HepG2 (cell line): ENCODE results near the gene ADGRB2. TPM values are rescaled to one million over a fixed set of nuclear protein-coding genes. Genes with fewer than 3 reads are reported as not detected.
A peak's percentile ranks its signal among the peaks of the same experiment; 100 is the strongest.

Experiments used
- GABPA ChIP-seq, 2 experiments: IDR thresholded peaks; 2 replicates each; pipeline ENCODE4 v1.6.1; 2011 to 2016; ENCODE audit warnings: low read depth in 2 of 2, low read length in 1 of 2, missing biosample characterization in 1 of 2, missing genetic modification characterization in 1 of 2
- KLF11 ChIP-seq: IDR thresholded peaks from 2 replicates; pipeline ENCODE4 v1.6.1; 2016; ENCODE audit warnings: missing compliant biosample characterization
- MLXIP ChIP-seq: sonication (generic); formaldehyde crosslinking; IDR thresholded peaks from 2 replicates; pipeline ENCODE4 v1.9.0; 2021; ENCODE audit warnings: missing genetic modification reagents, borderline replicate concordance
- NFKBIZ ChIP-seq: IDR thresholded peaks from 2 replicates; pipeline ENCODE4 v1.6.1; 2018; ENCODE audit warnings: missing genetic modification reagents, missing compliant biosample characterization
- RFXANK ChIP-seq: IDR thresholded peaks from 2 replicates; pipeline ENCODE4 v1.6.1; 2016
- ZFP36L2 ChIP-seq: sonication (generic); formaldehyde crosslinking; IDR thresholded peaks from 2 replicates; pipeline ENCODE4 v1.4.0; 2020; ENCODE audit warnings: missing genetic modification reagents
- ZNF256 ChIP-seq: sonication (generic); formaldehyde crosslinking; conservative IDR thresholded peaks from 2 replicates; pipeline ENCODE4 v1.4.0; 2020; ENCODE audit warnings: missing genetic modification reagents
- ZNF557 ChIP-seq: sonication (generic); formaldehyde crosslinking; IDR thresholded peaks from 2 replicates; pipeline ENCODE4 v1.4.0; 2020; ENCODE audit warnings: missing genetic modification reagents
- ZNF777 ChIP-seq: sonication (generic); formaldehyde crosslinking; IDR thresholded peaks from 2 replicates; pipeline ENCODE4 v1.4.0; 2020; ENCODE audit warnings: missing genetic modification reagents
- polyA plus RNA-seq, 8 experiments: library from polyadenylated mRNA; depleted of rRNA in 3 of 8; stranded (reverse) in 7 of 8; unstranded in 1 of 8; fragments of >200 nt; fragmentation: Illumina TruSeq in 4 of 8; extraction: Trizol in 4 of 8; gene quantifications; 2 replicates each; pipeline versions ENCODE4 v1.2.1 to v1.2.3, GENCODE V29; 2011 to 2016; ENCODE audit warnings: low read depth in 4 of 8, missing spikeins in 1 of 8, mixed read lengths in 1 of 8; ENCODE audit not compliant: insufficient read depth in 1 of 8
- total RNA-seq, 5 experiments: library from RNA; depleted of rRNA; stranded (reverse); fragments of >200 nt; fragmentation: Illumina TruSeq; extraction: Trizol; gene quantifications; 2 replicates each; pipeline ENCODE4 v1.2.3, GENCODE V29; 2016; ENCODE audit warnings: low read depth in 1 of 5
- TF ChIP-seq, protein P1 (sequence below): IDR thresholded peaks from 2 replicates; pipeline ENCODE4 v1.6.1; 2018; ENCODE audit warnings: missing genetic modification reagents, mild to moderate bottlenecking, missing compliant biosample characterization
- TF ChIP-seq, protein P2 (sequence below), 2 experiments: IDR thresholded peaks; 2 replicates each; pipeline ENCODE4 v1.6.1; 2011 to 2012; ENCODE audit warnings: low read length in 2 of 2, borderline replicate concordance in 1 of 2, low read depth in 1 of 2, mild to moderate bottlenecking in 1 of 2, moderate library complexity in 1 of 2
- TF ChIP-seq, protein P3 (sequence below): sonication (generic); formaldehyde crosslinking; IDR thresholded peaks from 2 replicates; pipeline ENCODE4 v1.4.0; 2020; ENCODE audit warnings: missing genetic modification reagents
- TF ChIP-seq, protein P4 (sequence below): sonication (generic); formaldehyde crosslinking; IDR thresholded peaks from 2 replicates; pipeline ENCODE4 v1.5.0; 2020; ENCODE audit warnings: missing genetic modification reagents
- TF ChIP-seq, protein P5 (sequence below): IDR thresholded peaks from 2 replicates; pipeline ENCODE4 v1.6.1; 2016; ENCODE audit warnings: low read depth, control low read depth
- TF ChIP-seq, protein P6 (sequence below): sonication (generic); formaldehyde crosslinking; IDR thresholded peaks from 2 replicates; pipeline ENCODE4 v1.5.1; 2020; ENCODE audit warnings: mild to moderate bottlenecking, missing genetic modification reagents, moderate library complexity

ADGRB2 gene
- total and polyA plus RNA-seq, 2 of the 13 experiments (the other 11 are each of a cell fraction or from before 2014, with no cell fraction given): 0.03 to 0.09 TPM

- TF ChIP-seq GABPA (IDR thresholded peaks at IDR 0.05; ENCODE audit: low read depth, low read length) (no peak), GABPA (CRISPR knock-in tag; IDR thresholded peaks at IDR 0.05; ENCODE audit: low read depth) (0 out of 2 replicates have a peak, but pooled peaks have one; percentile 15), ZNF557 (peak; percentile 96), ZFP36L2 (CRISPR knock-in tag) (peak; percentile 90; the same call in 1 of the 2 replicates), MLXIP (CRISPR knock-in tag) (peak; percentile 81; the same call in 1 of the 2 replicates), KLF11 (CRISPR knock-in tag) (peak; percentile 87; the same call in 1 of the 2 replicates), NFKBIZ (CRISPR knock-in tag) (no peak), ZNF777 (CRISPR knock-in tag) (peak; percentile 61), ZNF256 (peak; percentile 71; the same call in 1 of the 2 replicates), RFXANK (CRISPR knock-in tag) (no peak; the same call in 1 of the 2 replicates)
- TF ChIP-seq, protein P1, sequence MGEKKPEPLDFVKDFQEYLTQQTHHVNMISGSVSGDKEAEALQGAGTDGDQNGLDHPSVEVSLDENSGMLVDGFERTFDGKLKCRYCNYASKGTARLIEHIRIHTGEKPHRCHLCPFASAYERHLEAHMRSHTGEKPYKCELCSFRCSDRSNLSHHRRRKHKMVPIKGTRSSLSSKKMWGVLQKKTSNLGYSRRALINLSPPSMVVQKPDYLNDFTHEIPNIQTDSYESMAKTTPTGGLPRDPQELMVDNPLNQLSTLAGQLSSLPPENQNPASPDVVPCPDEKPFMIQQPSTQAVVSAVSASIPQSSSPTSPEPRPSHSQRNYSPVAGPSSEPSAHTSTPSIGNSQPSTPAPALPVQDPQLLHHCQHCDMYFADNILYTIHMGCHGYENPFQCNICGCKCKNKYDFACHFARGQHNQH (CRISPR knock-in tag): peak; percentile 73; the same call in 1 of the 2 replicates
- TF ChIP-seq, protein P2, sequence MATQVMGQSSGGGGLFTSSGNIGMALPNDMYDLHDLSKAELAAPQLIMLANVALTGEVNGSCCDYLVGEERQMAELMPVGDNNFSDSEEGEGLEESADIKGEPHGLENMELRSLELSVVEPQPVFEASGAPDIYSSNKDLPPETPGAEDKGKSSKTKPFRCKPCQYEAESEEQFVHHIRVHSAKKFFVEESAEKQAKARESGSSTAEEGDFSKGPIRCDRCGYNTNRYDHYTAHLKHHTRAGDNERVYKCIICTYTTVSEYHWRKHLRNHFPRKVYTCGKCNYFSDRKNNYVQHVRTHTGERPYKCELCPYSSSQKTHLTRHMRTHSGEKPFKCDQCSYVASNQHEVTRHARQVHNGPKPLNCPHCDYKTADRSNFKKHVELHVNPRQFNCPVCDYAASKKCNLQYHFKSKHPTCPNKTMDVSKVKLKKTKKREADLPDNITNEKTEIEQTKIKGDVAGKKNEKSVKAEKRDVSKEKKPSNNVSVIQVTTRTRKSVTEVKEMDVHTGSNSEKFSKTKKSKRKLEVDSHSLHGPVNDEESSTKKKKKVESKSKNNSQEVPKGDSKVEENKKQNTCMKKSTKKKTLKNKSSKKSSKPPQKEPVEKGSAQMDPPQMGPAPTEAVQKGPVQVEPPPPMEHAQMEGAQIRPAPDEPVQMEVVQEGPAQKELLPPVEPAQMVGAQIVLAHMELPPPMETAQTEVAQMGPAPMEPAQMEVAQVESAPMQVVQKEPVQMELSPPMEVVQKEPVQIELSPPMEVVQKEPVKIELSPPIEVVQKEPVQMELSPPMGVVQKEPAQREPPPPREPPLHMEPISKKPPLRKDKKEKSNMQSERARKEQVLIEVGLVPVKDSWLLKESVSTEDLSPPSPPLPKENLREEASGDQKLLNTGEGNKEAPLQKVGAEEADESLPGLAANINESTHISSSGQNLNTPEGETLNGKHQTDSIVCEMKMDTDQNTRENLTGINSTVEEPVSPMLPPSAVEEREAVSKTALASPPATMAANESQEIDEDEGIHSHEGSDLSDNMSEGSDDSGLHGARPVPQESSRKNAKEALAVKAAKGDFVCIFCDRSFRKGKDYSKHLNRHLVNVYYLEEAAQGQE (IDR thresholded peaks at IDR 0.05; ENCODE audit: borderline replicate concordance in 1 of 2, low read depth in 1 of 2, low read length in 2 of 2): peak; percentile 89 to 99
- TF ChIP-seq, protein P3, sequence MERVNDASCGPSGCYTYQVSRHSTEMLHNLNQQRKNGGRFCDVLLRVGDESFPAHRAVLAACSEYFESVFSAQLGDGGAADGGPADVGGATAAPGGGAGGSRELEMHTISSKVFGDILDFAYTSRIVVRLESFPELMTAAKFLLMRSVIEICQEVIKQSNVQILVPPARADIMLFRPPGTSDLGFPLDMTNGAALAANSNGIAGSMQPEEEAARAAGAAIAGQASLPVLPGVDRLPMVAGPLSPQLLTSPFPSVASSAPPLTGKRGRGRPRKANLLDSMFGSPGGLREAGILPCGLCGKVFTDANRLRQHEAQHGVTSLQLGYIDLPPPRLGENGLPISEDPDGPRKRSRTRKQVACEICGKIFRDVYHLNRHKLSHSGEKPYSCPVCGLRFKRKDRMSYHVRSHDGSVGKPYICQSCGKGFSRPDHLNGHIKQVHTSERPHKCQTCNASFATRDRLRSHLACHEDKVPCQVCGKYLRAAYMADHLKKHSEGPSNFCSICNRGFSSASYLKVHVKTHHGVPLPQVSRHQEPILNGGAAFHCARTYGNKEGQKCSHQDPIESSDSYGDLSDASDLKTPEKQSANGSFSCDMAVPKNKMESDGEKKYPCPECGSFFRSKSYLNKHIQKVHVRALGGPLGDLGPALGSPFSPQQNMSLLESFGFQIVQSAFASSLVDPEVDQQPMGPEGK: 0 out of 2 replicates have a peak, but pooled peaks have one; percentile 41
- TF ChIP-seq, protein P4, sequence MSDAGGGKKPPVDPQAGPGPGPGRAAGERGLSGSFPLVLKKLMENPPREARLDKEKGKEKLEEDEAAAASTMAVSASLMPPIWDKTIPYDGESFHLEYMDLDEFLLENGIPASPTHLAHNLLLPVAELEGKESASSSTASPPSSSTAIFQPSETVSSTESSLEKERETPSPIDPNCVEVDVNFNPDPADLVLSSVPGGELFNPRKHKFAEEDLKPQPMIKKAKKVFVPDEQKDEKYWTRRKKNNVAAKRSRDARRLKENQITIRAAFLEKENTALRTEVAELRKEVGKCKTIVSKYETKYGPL (CRISPR knock-in tag): peak; percentile 84
- TF ChIP-seq, protein P5, sequence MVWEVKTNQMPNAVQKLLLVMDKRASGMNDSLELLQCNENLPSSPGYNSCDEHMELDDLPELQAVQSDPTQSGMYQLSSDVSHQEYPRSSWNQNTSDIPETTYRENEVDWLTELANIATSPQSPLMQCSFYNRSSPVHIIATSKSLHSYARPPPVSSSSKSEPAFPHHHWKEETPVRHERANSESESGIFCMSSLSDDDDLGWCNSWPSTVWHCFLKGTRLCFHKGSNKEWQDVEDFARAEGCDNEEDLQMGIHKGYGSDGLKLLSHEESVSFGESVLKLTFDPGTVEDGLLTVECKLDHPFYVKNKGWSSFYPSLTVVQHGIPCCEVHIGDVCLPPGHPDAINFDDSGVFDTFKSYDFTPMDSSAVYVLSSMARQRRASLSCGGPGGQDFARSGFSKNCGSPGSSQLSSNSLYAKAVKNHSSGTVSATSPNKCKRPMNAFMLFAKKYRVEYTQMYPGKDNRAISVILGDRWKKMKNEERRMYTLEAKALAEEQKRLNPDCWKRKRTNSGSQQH (CRISPR knock-in tag): peak; percentile 89; the same call in 1 of the 2 replicates
- TF ChIP-seq, protein P6, sequence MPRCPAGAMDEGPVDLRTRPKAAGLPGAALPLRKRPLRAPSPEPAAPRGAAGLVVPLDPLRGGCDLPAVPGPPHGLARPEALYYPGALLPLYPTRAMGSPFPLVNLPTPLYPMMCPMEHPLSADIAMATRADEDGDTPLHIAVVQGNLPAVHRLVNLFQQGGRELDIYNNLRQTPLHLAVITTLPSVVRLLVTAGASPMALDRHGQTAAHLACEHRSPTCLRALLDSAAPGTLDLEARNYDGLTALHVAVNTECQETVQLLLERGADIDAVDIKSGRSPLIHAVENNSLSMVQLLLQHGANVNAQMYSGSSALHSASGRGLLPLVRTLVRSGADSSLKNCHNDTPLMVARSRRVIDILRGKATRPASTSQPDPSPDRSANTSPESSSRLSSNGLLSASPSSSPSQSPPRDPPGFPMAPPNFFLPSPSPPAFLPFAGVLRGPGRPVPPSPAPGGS (CRISPR knock-in tag): no peak
Measured at GRCh38 chr1:31723828-31724359, 40.2 kb downstream of the ADGRB2 start (continued).
